Glutamatergic neuron (in vitro differentiated cells): ENCODE measurements around the gene RPL41. TPM values are rescaled to one million over a fixed set of nuclear protein-coding genes. Genes with fewer than 3 reads are reported as not detected.

Experiments used
- DNase-seq: peaks from one replicate; pipeline ENCODE4 v3.0.0; 2022
- H3K27ac Mint-ChIP-seq: one replicate; pipeline ENCODE4 v1.8.0; 2020; ENCODE audit warnings: mild to moderate bottlenecking, mixed read lengths, inconsistent platforms; ENCODE audit not compliant: unreplicated experiment
- H3K27me3 Mint-ChIP-seq: one replicate; pipeline ENCODE4 v1.8.0; 2020; ENCODE audit warnings: mild to moderate bottlenecking, moderate library complexity, mixed read lengths, inconsistent platforms; ENCODE audit not compliant: unreplicated experiment
- H3K36me3 Mint-ChIP-seq: one replicate; pipeline ENCODE4 v1.8.0; 2020; ENCODE audit warnings: mild to moderate bottlenecking, mixed read lengths, inconsistent platforms; ENCODE audit not compliant: unreplicated experiment
- H3K4me1 Mint-ChIP-seq: one replicate; pipeline ENCODE4 v1.8.0; 2020; ENCODE audit warnings: mild to moderate bottlenecking, low read depth, mixed read lengths, inconsistent platforms; ENCODE audit not compliant: unreplicated experiment
- H3K4me3 Mint-ChIP-seq: one replicate; pipeline ENCODE4 v1.8.0; 2020; ENCODE audit warnings: mild to moderate bottlenecking, mixed read lengths, inconsistent platforms; ENCODE audit not compliant: unreplicated experiment
- H3K9me3 Mint-ChIP-seq: one replicate; pipeline ENCODE4 v1.8.0; 2020; ENCODE audit warnings: mild to moderate bottlenecking, moderate library complexity, mixed read lengths, inconsistent platforms; ENCODE audit not compliant: unreplicated experiment
- CTCF ChIP-seq: fragments of 200-600 bp; sonication (generic); IDR thresholded peaks from one replicate; pipeline ENCODE4 v1.5.0; 2021; ENCODE audit not compliant: partially characterized antibody, unreplicated experiment
- total RNA-seq: library from RNA; stranded (reverse); fragmentation: NEBNext Ultra II Directional; extraction: Animal tissue kit (Norgen Biotek cat#: 25700); gene quantifications from one replicate; pipeline ENCODE4 v1.2.1, GENCODE V29; 2021; ENCODE audit not compliant: unreplicated experiment

RPL41 gene
- total RNA-seq, 1 donor from 2014 or later, result 1,433 TPM

- no peak overlapping the region for H3K4me3 Mint-ChIP-seq
- H3K27ac Mint-ChIP-seq, result no peak overlapping the region
- H3K27me3 Mint-ChIP-seq, result peaks cover 4% of the 10 kb centered on the region
These were observed 34.1 kb upstream of the RPL41 start for GRCh38 chr12:56082382-56082781.

GRCh38 chr12:56082967-56083366, 33.5 kb upstream of the RPL41 start:
- TF ChIP-seq CTCF, result no peak
- H3K4me1 Mint-ChIP-seq, result no peaks in the 10 kb centered on the region
- no peak overlapping the region for H3K27ac Mint-ChIP-seq
- no peaks in the 10 kb centered on the region for H3K36me3 Mint-ChIP-seq
- H3K4me3 Mint-ChIP-seq, result no peak overlapping the region
- peaks cover 10% of the 10 kb centered on the region for H3K9me3 Mint-ChIP-seq
- peaks cover 4% of the 10 kb centered on the region for H3K27me3 Mint-ChIP-seq
- DNase-seq, result no peak

More at GRCh38 chr12:56082382-56082781, 34.1 kb upstream of the RPL41 start:
- TF ChIP-seq CTCF, result no peak
- Mint-ChIP-seq H3K36me3 (no peaks in the 10 kb centered on the region), H3K4me1 (no peaks in the 10 kb centered on the region), H3K9me3 (peaks cover 10% of the 10 kb centered on the region)
- no peak for DNase-seq

- Mint-ChIP-seq H3K4me3 (no peak overlapping the region), H3K36me3 (no peaks in the 10 kb centered on the region), H3K4me1 (no peaks in the 10 kb centered on the region), H3K9me3 (peaks cover 5% of the 10 kb centered on the region), H3K27ac (no peak overlapping the region), H3K27me3 (no peaks in the 10 kb centered on the region)
- TF ChIP-seq CTCF, result no peak
- peak; percentile 22 for DNase-seq
These were observed 31.4 kb upstream of the RPL41 start for GRCh38 chr12:56084958-56085543.

GRCh38 chr12:56086096-56086495, 30.3 kb upstream of the RPL41 start:
- Mint-ChIP-seq H3K27ac (no peak overlapping the region), H3K36me3 (no peaks in the 10 kb centered on the region)

More at GRCh38 chr12:56086096-56086495, 30.3 kb upstream of the RPL41 start:
- Mint-ChIP-seq H3K4me1 (no peaks in the 10 kb centered on the region), H3K4me3 (no peak overlapping the region), H3K9me3 (peaks cover 5% of the 10 kb centered on the region), H3K27me3 (no peaks in the 10 kb centered on the region)
- no peak for TF ChIP-seq CTCF
- no peak for DNase-seq
